Upper lobe of left lung (tissue), 6 donors: ENCODE measurements around the gene EBP. TPM values are rescaled to one million over a fixed set of nuclear protein-coding genes. Genes with fewer than 3 reads are reported as not detected.
"Not testable (repeated sequence)": the region's sequence is repeated elsewhere in the genome, so short reads cannot be mapped to it uniquely, and the experiment has no call there.

Experiments used
- ATAC-seq, 2 donors: fragments of 200-7000 bp; cut with Tn5 transposase; one replicate each; pipeline ENCODE4 v1.9.1; 2022; ENCODE audit warnings: mild to moderate bottlenecking in 2 of 2, moderate library complexity in 2 of 2; ENCODE audit not compliant: low FRiP score in 2 of 2
- DNase-seq, 2 donors: peaks; one replicate each; pipeline ENCODE4 v3.0.0-alpha.2; 2019 to 2020
- H3K27ac ChIP-seq, 4 donors: fragments of 200-600 bp; sonication (generic); one replicate each; pipeline ENCODE4 v1.5.1; 2016 to 2019
- H3K27me3 ChIP-seq, 4 donors: fragments of 200-600 bp; sonication (generic); one replicate each; pipeline ENCODE4 v1.5.1; 2017 to 2019
- H3K36me3 ChIP-seq, 4 donors: fragments of 200-600 bp; sonication (generic); one replicate each; pipeline ENCODE4 v1.5.1; 2016 to 2019
- H3K4me1 ChIP-seq, 4 donors: fragments of 200-600 bp; sonication (generic); one replicate each; pipeline ENCODE4 v1.5.1; 2018 to 2019
- H3K4me3 ChIP-seq, 4 donors: fragments of 200-600 bp; sonication (generic); one replicate each; pipeline ENCODE4 v1.5.1; 2017 to 2019; ENCODE audit warnings: mild to moderate bottlenecking in 2 of 4, moderate library complexity in 1 of 4
- H3K9me3 ChIP-seq, 4 donors: fragments of 200-600 bp; sonication (generic); one replicate each; pipeline ENCODE4 v1.5.1; 2018 to 2019
- EP300 ChIP-seq, 4 donors: sonication (generic); formaldehyde crosslinking; IDR thresholded peaks; one replicate each; pipeline ENCODE4 v1.5.1; 2017; ENCODE audit warnings: antibody characterized with exemption in 4 of 4, control low read depth in 2 of 4
- POLR2A ChIP-seq, 4 donors: fragments of 450-650 bp; IDR thresholded peaks; one replicate each; pipeline ENCODE4 v1.5.1; 2016 to 2017; ENCODE audit warnings: antibody characterized with exemption in 4 of 4, mild to moderate bottlenecking in 2 of 4
- POLR2AphosphoS5 ChIP-seq, 2 donors: sonication (generic); formaldehyde crosslinking; IDR thresholded peaks; one replicate each; pipeline ENCODE4 v1.5.1; 2017; ENCODE audit warnings: antibody characterized with exemption in 2 of 2
- WGBS, 2 donors: methylation state at CpG; one replicate each; pipeline ENCODE4 v1.1.5; 2017 to 2018; 5-methylcytosine and 5-hydroxymethylcytosine counted together
- total RNA-seq, 6 donors: library from RNA; depleted of rRNA in 4 of 6; stranded (reverse); fragments of >200 nt in 4 of 6; gene quantifications; one replicate each; pipeline versions ENCODE4 v1.1.0 to v1.2.1, GENCODE V29; 2016 to 2021
- TF ChIP-seq, protein P1 (sequence below), 6 experiments: fragments of 450-650 bp in 4 of 6; fragments of 200-600 bp in 2 of 6; sonication (generic) in 2 of 6; IDR thresholded peaks; one replicate each; pipeline ENCODE4 v1.5.1; 2016 to 2019; ENCODE audit warnings: antibody characterized with exemption in 6 of 6
- donor health status: DM: no; HTN: no; CAD: no; lungs with moderate emphysema.
- donor health status: DM: no; HTN: yes; CAD: no; lungs with severe emphysema.

Gene EBP
- total RNA-seq, 6 donors from 2014 or later = 21.0 to 101 (median 74.9) TPM

DNA sequence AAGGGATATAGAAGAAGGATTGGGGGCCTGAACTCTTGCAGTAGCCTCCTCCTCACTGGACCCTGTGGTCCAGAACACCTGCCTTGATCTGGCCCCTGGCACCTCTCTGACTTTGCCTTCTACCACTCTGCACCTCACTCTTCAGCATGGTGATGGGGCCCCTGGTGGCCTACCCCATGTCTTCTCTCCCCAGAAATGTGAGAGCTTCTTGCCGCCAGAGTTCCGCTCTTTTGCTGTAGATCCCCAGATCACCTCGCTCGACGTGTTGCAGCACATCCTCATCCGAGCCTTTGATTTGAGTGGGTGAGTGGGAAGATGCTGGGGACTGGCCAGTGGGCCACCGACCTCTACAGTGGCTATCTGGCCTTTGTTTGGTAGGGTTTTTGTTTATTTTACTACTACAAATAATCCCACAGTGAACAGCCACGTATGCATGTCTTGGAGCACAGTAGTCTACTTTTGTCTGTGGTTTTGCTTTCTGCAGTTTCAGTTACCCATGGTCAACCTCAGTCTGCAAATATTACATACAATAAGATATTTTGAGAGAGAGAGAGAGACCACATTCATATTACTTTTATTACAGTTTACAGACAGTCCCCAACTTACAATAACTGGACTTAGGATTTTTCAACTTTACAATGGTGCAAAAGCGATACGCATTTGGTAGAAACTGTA lies 19.7 kb downstream of the EBP start:
- 53 to 75% methylated on average over 3 to 10 of the region's 10 CpGs for WGBS, 2 donors
- TF ChIP-seq EP300 (IDR thresholded peaks at IDR 0.05) (no peak), POLR2AphosphoS5 (IDR thresholded peaks at IDR 0.05) (no peak), POLR2A (IDR thresholded peaks at IDR 0.05) (no peak)
- TF ChIP-seq, protein P1, sequence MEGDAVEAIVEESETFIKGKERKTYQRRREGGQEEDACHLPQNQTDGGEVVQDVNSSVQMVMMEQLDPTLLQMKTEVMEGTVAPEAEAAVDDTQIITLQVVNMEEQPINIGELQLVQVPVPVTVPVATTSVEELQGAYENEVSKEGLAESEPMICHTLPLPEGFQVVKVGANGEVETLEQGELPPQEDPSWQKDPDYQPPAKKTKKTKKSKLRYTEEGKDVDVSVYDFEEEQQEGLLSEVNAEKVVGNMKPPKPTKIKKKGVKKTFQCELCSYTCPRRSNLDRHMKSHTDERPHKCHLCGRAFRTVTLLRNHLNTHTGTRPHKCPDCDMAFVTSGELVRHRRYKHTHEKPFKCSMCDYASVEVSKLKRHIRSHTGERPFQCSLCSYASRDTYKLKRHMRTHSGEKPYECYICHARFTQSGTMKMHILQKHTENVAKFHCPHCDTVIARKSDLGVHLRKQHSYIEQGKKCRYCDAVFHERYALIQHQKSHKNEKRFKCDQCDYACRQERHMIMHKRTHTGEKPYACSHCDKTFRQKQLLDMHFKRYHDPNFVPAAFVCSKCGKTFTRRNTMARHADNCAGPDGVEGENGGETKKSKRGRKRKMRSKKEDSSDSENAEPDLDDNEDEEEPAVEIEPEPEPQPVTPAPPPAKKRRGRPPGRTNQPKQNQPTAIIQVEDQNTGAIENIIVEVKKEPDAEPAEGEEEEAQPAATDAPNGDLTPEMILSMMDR (IDR thresholded peaks at IDR 0.05) = no peak
- peaks cover 0 to 7% (median 0%) of the 10 kb centered on the region in 4 donors for H3K9me3 ChIP-seq
- no peak overlapping the region for H3K27ac ChIP-seq
- ATAC-seq = no peak
- H3K27me3 ChIP-seq = no peaks in the 10 kb centered on the region
- H3K36me3 ChIP-seq = peaks cover 0 to 13% (median 3%) of the 10 kb centered on the region in 4 donors
- no peak for DNase-seq
- no peak overlapping the region for H3K4me3 ChIP-seq
- peaks cover 0 to 7% (median 0%) of the 10 kb centered on the region in 4 donors for H3K4me1 ChIP-seq

DNA sequence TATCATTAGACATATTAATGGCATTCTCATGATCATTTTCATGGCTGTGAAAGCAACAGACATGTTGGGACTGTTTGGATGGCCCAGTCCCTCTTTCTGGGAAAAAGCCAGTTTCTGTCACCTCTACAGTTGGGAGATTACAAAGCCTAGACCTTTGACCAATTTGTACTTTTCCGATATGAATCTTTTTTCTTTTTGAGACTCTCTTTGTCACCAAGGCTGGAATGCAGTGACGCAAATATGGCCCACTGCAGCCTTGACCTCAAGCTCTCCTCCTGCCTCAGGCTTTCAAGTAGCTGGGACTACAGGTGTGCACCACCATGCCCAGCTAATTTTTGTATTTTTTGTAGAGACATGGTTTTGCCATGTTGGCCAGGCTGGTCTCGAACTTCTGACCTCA lies 27.3 kb downstream of the EBP start:
- Histone ChIP-seq H3K4me1 (no peaks in the 10 kb centered on the region), H3K4me3 (no peak overlapping the region), H3K27me3 (no peaks in the 10 kb centered on the region), H3K27ac (no peak overlapping the region), H3K9me3 (no peaks in the 10 kb centered on the region), H3K36me3 (peaks cover 0 to 28% (median 0%) of the 10 kb centered on the region in 4 donors)
- ATAC-seq (no peak), DNase-seq (no peak)
- WGBS, 2 donors = 89 to 94% methylated on average over 3 of the region's 3 CpGs
- TF ChIP-seq EP300 (IDR thresholded peaks at IDR 0.05) (no peak), POLR2A (IDR thresholded peaks at IDR 0.05) (no peak), POLR2AphosphoS5 (IDR thresholded peaks at IDR 0.05) (no peak)
- TF ChIP-seq, protein P1 (IDR thresholded peaks at IDR 0.05) = no peak

DNA sequence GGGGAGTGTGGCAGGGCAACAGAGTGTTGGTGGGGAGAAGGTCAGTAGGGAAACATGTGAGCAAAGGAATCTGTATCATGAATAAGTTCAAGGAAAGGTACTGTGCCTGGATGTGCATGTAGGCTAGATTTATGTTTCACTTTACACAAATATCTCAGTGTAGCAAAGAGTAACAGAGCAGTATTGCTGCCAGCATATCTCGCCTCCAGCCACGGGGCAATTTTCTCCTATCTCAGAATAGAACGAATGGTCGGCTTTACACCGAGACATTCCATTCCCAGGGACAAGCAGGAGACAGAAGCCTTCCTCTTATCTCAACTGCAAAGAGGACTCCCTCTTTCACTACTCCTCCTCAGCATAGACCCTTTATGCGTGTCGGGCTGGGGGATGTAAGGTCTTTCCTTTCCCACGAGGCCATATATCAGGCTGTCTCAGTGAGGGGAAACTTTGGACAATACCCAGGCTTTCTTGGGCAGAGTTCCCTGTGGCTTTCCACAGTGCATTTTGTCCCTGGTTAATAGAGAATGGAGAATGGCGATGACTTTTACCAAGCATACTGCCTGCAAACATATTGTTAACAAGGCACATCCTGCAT lies 34.2 kb downstream of the EBP start:
- not testable (repeated sequence) for H3K4me1 ChIP-seq, H3K4me3 ChIP-seq, H3K27ac ChIP-seq, ATAC-seq, DNase-seq, H3K27me3 ChIP-seq, H3K9me3 ChIP-seq
- WGBS, 2 donors = 89 to 91% methylated on average over 9 of the region's 9 CpGs
- H3K36me3 ChIP-seq = peaks cover 0 to 47% (median 16%) of the 10 kb centered on the region in 4 donors

DNA sequence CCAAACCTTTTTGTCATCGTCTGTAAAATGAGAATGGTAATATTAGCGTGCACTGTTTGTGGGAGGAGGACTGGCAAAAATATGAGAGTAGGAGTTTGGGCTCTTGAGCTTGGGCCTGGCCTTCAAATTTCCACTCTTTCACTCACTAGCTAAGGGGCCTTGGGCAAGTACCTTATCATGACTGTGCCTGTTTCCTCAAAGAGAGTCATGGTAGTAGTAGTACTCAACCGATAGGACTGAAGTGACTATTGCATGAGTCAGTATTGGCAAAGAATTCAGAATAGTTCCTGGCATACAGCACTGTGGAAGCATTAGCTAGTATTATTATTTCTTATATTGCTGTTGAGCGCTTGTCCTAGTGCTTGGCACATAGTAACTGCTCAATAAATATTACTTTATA lies 36.7 kb downstream of the EBP start:
- ATAC-seq (peak; percentile 38 to 66), DNase-seq (no peak)
- no peaks in the 10 kb centered on the region for H3K9me3 ChIP-seq
- no peak overlapping the region for H3K27ac ChIP-seq
- H3K4me3 ChIP-seq = no peak overlapping the region
- 80 to 82% methylated on average over 4 of the region's 4 CpGs for WGBS, 2 donors
- no peaks in the 10 kb centered on the region for H3K4me1 ChIP-seq
- no peaks in the 10 kb centered on the region for H3K27me3 ChIP-seq
- TF ChIP-seq EP300 (IDR thresholded peaks at IDR 0.05) (no peak), POLR2A (IDR thresholded peaks at IDR 0.05) (no peak), POLR2AphosphoS5 (IDR thresholded peaks at IDR 0.05) (no peak)
- peaks cover 0 to 47% (median 19%) of the 10 kb centered on the region in 4 donors for H3K36me3 ChIP-seq

DNA sequence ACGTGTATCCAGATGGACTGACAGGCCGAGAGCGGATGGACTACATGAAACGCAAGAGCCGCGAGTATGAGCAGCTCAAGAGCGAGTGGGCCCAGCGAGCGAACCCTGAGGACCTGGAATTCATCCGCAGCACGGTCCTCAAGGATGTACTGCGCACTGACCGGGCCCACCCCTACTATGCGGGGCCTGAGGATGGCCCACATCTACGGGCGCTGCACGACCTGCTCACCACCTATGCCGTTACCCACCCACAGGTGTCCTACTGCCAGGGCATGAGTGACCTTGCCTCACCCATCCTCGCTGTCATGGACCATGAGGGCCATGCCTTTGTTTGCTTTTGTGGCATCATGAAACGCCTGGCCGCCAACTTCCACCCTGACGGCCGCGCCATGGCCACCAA lies 38.0 kb downstream of the EBP start:
- Histone ChIP-seq H3K36me3 (peaks cover 0 to 50% (median 19%) of the 10 kb centered on the region in 4 donors), H3K27me3 (no peaks in the 10 kb centered on the region), H3K9me3 (no peaks in the 10 kb centered on the region), H3K4me1 (no peaks in the 10 kb centered on the region), H3K27ac (no peak overlapping the region), H3K4me3 (no peak overlapping the region)
- no peak for ATAC-seq
- TF ChIP-seq, protein P1 (IDR thresholded peaks at IDR 0.05) = no peak
- no peak for TF ChIP-seq POLR2A (IDR thresholded peaks at IDR 0.05)
- no peak for TF ChIP-seq POLR2AphosphoS5 (IDR thresholded peaks at IDR 0.05)
- no peak for TF ChIP-seq EP300 (IDR thresholded peaks at IDR 0.05)
- WGBS, 2 donors = 89 to 97% methylated on average over 15 to 24 of the region's 24 CpGs
- no peak for DNase-seq
